ENCODE measurements around the gene GSTCD.

GSTCD gene

DNA sequence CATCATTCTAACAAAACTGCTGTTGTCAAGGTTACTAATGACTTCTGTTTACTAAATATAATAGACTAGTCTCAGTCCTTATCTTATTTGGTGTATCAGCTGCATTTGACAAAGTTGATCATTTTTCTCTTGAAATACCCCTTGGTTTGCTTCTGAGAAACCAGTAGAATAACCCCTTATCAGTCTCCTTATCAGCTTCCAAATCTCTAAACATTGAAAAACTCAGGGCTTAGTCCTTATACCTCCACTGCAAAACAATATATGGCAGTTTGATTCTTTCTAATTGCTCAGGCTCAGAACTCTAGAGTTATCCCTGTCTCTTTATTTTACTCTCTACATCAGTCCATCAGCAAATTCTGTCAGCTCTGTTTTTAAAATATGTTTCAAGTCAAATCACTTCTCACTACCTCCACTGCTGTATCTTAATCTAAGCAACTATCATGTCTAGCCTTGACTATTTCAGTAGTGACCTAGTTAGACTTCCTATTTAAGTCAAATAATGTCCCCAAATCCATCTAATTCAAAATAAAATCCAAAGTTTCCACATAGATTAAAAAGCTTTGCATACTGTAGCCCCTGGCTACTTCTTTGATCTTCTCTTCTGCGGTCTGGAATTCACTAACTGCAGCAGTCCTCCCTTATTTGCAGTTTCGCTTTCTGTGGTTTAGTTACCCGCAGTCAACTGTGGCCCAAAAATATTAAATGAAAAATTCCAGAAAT is 99.6 kb downstream of the GSTCD start:
- no peak overlapping the region for H3K4me3 ChIP-seq (ENCODE audit: low read depth, low read length)
- TF ChIP-seq, protein P1, sequence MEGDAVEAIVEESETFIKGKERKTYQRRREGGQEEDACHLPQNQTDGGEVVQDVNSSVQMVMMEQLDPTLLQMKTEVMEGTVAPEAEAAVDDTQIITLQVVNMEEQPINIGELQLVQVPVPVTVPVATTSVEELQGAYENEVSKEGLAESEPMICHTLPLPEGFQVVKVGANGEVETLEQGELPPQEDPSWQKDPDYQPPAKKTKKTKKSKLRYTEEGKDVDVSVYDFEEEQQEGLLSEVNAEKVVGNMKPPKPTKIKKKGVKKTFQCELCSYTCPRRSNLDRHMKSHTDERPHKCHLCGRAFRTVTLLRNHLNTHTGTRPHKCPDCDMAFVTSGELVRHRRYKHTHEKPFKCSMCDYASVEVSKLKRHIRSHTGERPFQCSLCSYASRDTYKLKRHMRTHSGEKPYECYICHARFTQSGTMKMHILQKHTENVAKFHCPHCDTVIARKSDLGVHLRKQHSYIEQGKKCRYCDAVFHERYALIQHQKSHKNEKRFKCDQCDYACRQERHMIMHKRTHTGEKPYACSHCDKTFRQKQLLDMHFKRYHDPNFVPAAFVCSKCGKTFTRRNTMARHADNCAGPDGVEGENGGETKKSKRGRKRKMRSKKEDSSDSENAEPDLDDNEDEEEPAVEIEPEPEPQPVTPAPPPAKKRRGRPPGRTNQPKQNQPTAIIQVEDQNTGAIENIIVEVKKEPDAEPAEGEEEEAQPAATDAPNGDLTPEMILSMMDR (IDR thresholded peaks at IDR 0.05; ENCODE audit: low read depth, low read length, missing control alignments): no peak

DNA sequence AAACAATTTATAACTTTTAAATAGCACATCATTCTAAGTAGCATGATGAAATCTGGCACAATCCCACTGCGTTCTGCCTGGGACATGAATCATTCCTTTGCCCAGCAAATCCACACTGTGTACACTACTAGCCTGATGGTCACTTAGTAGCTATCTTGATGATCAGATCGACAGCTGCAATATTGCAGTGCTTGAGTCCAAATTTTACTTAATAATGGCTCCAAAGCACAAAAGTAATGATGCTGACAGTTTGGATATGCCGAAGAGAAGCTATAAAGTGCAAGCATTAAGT is 100.1 kb downstream of the GSTCD start:
- no peak overlapping the region for H3K4me3 ChIP-seq (ENCODE audit: low read depth, low read length)
- DNase-seq (ENCODE audit: low read depth): no peak
- TF ChIP-seq, protein P1 (IDR thresholded peaks at IDR 0.05; ENCODE audit: low read depth, low read length, missing control alignments): no peak

More for the DNA sequence above, 99.6 kb downstream of the GSTCD start:
- no peak for DNase-seq (ENCODE audit: low read depth)

DNA sequence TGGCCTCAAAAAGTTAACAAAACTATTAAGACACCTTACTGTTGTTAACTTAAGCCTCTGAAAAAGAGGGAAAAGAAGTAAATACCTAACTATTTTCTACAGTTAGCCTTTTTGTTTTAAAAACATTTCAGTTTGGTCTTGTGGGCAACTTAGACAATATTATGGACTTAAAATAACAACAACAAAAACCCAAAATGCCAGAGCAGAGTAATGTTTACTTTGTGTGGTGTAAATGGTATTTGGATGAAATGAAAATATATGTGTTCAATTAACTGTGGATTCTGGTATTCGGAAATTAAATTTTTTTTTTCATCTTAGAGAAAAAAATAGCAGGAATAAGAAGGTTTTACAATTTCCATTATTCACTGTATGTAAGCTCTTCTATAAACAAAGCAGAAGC is 107.1 kb downstream of the GSTCD start:
- TF ChIP-seq, protein P1 (IDR thresholded peaks at IDR 0.05; ENCODE audit: low read depth, low read length, missing control alignments): no peak
- DNase-seq (ENCODE audit: low read depth): no peak
- no peak overlapping the region for H3K4me3 ChIP-seq (ENCODE audit: low read depth, low read length)

DNA sequence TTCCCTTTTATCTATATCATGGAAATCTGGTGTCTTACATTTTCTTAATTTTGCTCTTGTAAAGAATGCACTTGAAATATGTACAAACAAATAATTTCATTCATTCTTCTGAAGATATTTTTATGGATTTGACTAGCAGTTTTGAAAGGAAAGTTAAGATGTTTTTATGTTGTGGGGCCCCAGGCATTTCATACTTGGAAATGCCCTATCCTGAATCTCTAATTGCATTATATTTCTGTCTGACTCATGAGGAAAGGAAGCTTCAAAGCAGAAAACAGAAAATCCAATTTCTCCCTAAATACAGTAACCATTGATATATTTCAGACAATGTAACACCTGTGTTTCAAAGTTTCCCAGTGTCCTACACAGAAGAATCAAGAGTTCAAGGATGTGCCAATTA is 113.5 kb downstream of the GSTCD start:
- H3K4me3 ChIP-seq (ENCODE audit: low read depth, low read length): no peak overlapping the region
- TF ChIP-seq, protein P1 (IDR thresholded peaks at IDR 0.05; ENCODE audit: low read depth, low read length, missing control alignments): no peak
- DNase-seq (ENCODE audit: low read depth): no peak

DNA sequence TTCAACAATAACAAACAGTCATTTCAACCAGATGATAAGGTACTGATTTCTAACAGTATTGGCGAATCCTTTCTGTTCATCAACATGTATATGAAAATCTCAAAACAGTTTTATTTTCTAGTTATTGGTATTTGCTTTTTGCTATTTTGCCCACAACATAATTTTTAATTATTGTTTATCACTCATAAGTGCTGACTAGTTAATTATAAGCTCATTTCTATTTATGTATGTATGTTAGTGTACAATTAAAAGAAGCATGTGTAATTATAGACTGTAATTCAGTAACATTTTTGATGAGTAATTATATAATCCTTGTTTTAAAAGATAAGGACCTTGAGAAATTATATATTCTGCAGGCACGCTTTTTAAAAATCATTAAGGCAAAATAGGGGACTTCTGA is 119.5 kb downstream of the GSTCD start:
- no peak for DNase-seq (ENCODE audit: low read depth)
- no peak overlapping the region for H3K4me3 ChIP-seq (ENCODE audit: low read depth, low read length)
- TF ChIP-seq, protein P1 (IDR thresholded peaks at IDR 0.05; ENCODE audit: low read depth, low read length, missing control alignments): no peak

DNA sequence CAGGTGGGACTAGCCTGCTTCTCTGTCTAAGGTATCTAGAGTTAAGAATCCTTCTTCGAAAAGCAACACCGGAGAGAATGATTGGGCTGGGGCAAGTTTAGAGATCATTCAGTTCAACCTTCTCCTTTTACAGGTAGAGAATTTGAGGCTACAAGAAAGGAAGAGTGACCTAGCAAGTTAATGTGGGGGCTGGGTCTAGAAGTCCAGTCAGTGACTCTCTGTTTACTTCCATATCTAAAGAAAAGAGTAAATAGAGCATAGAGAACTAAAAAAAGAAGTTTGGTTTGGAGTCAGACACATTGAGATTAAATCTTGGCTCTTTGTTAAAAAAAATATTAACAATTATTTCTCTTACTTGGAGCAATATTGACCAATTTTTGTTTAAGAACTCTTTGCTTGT is 122.6 kb downstream of the GSTCD start:
- no peak for DNase-seq (ENCODE audit: low read depth)
- no peak overlapping the region for H3K4me3 ChIP-seq (ENCODE audit: low read depth, low read length)
- TF ChIP-seq, protein P1 (IDR thresholded peaks at IDR 0.05; ENCODE audit: low read depth, low read length, missing control alignments): no peak

DNA sequence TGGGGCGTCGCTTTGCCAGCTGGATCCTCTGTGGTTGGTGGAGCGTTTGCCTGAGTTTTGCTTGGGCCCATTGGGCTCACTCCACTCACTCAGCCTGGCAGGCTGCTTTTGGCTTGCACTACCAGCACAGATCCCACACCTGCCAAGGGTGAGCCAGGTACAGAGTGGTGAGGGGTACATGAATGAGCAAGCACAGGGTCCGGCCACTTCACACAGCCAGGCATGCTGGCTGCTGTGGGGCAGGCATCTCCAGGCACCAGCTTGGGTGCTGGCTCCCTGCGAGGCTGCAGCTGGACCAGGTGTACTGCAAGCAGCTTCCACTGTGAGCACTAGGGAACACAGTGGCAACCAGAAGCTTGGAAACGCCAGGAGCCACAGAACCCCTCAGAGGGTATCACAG is 126.6 kb downstream of the GSTCD start:
- DNase-seq (ENCODE audit: low read depth): no peak
- no peak overlapping the region for H3K4me3 ChIP-seq (ENCODE audit: low read depth, low read length)
- TF ChIP-seq, protein P1 (IDR thresholded peaks at IDR 0.05; ENCODE audit: low read depth, low read length, missing control alignments): no peak
